Measurements from ENCODE around the gene C1QBP. TPM values are rescaled to one million over a fixed set of nuclear protein-coding genes. Genes with fewer than 3 reads are reported as not detected.

The C1QBP gene
- total RNA-seq (2014; rRNA removed) (303 and 308 TPM in 2 replicates), Bru-seq, nascent RNA (percentile 88 among the genes with signal in this experiment), BruChase-seq, experiment 1, labeled RNA remaining after a 6-hour chase (percentile 95 among the genes with signal in this experiment), BruChase-seq, experiment 2, labeled RNA remaining after a 2-hour chase (percentile 85 among the genes with signal in this experiment)
- long read RNA-seq, transcript C1QBP-201 (6 exons, 1,169 nt) = major isoform, 253 of 271 reads
- long read RNA-seq, partial matches to known transcripts = 1 of 271 reads
- long read RNA-seq, other reads (novel, unspliced or antisense) = 16 of 271 reads

- H3K4me1 ChIP-seq (ENCODE audit: insufficient read depth, low read length) = peaks cover 20% of the 10 kb centered on the region
- peak; percentile 94 for DNase-seq
- no peaks in the 10 kb centered on the region for H3F3A ChIP-seq (ENCODE audit: low read length, unreplicated experiment)
- H3K9ac ChIP-seq (ENCODE audit: low read length) = peak within 1 kb of the TSS; percentile 98
- peak within 1 kb of the TSS; percentile 96 for H3K4me2 ChIP-seq (ENCODE audit: low read length)
- peak; percentile 85 for TF ChIP-seq CTCF (conservative IDR thresholded peaks at IDR 0.05; ENCODE audit: low read depth, low read length)
- TF ChIP-seq EZH2phosphoT487 (IDR thresholded peaks at IDR 0.05; ENCODE audit: borderline replicate concordance, low read length) = no peak
- no peak for TF ChIP-seq EZH2 (IDR thresholded peaks at IDR 0.05; ENCODE audit: low read length, unreplicated experiment)
- peaks cover 28% of the 10 kb centered on the region for H3K36me3 ChIP-seq (ENCODE audit: low read depth, low read length)
- peak within 1 kb of the TSS; percentile 62 for H3K27ac ChIP-seq (ENCODE audit: low read length)
- CTCF ChIA-PET = interaction anchor here (0.5 to 1.7 kb wide), 12 partner anchors 15 to 1067 kb away, joined by 3 to 10 read pairs (median 4); partner anchors contain the start of genes DERL2, DHX33, NUP88 and RPAIN
- H3K79me2 ChIP-seq (ENCODE audit: low read length) = peaks cover 42% of the 10 kb centered on the region
- POLR2A ChIA-PET (ENCODE audit: unreplicated experiment) = interaction anchor here (0.6 to 1.5 kb wide), 3 partner anchors 19 to 39 kb away, joined by 3 to 5 read pairs (median 4); partner anchors contain the start of genes NUP88 and RPAIN
- peak; percentile 86 for ATAC-seq
- no peaks in the 10 kb centered on the region for H3K9me3 ChIP-seq (ENCODE audit: low read length)
- H2AFZ ChIP-seq (ENCODE audit: low read length) = peak within 1 kb of the TSS; percentile 94
- peak within 1 kb of the TSS; percentile 99 for H3K4me3 ChIP-seq (ENCODE audit: low read length)
- intact Hi-C loops (cut with micrococcal nuclease) = loop anchor here (1.0 kb wide), 1 partner anchor 17 kb away; no protein-coding TSS in a partner anchor
- no peaks in the 10 kb centered on the region for H3K9me2 ChIP-seq (replicated peaks; ENCODE audit: low read length)
- no peaks in the 10 kb centered on the region for H3K27me3 ChIP-seq (ENCODE audit: low read length)
- peaks cover 5% of the 10 kb centered on the region; the same call in 1 of the 2 replicates for H4K20me1 ChIP-seq (ENCODE audit: low read length)
- BruUV-seq (replicated peaks) = no TSS peak
Measured at GRCh38 chr17:5438716-5439445, at the start of gene C1QBP. Gene C1QBP, minus strand, starts transcription at chr17:5439155. Its CDS starts 82 bp downstream, at chr17:5439073.

- H4K20me1 ChIP-seq (ENCODE audit: low read length) = no peaks in the 10 kb centered on the region
- H3K4me2 ChIP-seq (ENCODE audit: low read length) = no peak overlapping the region
- no peak for ATAC-seq
- peaks cover 31% of the 10 kb centered on the region for H3K36me3 ChIP-seq (ENCODE audit: low read depth, low read length)
- H3K4me1 ChIP-seq (ENCODE audit: insufficient read depth, low read length) = peaks cover 11% of the 10 kb centered on the region
- intact Hi-C loops (cut with micrococcal nuclease) = no loop called here
- TF ChIP-seq EZH2 (IDR thresholded peaks at IDR 0.05; ENCODE audit: low read length, unreplicated experiment) = no peak
- TF ChIP-seq EZH2phosphoT487 (IDR thresholded peaks at IDR 0.05; ENCODE audit: borderline replicate concordance, low read length) = no peak
- TF ChIP-seq CTCF (conservative IDR thresholded peaks at IDR 0.05; ENCODE audit: low read depth, low read length) = no peak
- H3K9me2 ChIP-seq (replicated peaks; ENCODE audit: low read length) = no peaks in the 10 kb centered on the region
- peaks cover 54% of the 10 kb centered on the region for H3K79me2 ChIP-seq (ENCODE audit: low read length)
- H3K27ac ChIP-seq (ENCODE audit: low read length) = no peak overlapping the region
- BruUV-seq (replicated peaks) = no TSS peak
- DNase-seq = no peak
- H3F3A ChIP-seq (ENCODE audit: low read length, unreplicated experiment) = no peaks in the 10 kb centered on the region
- H3K9me3 ChIP-seq (ENCODE audit: low read length) = no peaks in the 10 kb centered on the region
- no peaks in the 10 kb centered on the region for H3K27me3 ChIP-seq (ENCODE audit: low read length)
- no peak overlapping the region for H2AFZ ChIP-seq (ENCODE audit: low read length)
- no peak overlapping the region for H3K9ac ChIP-seq (ENCODE audit: low read length)
- ChIA-PET CTCF (no interaction called here), POLR2A (ENCODE audit: unreplicated experiment) (no interaction called here)
- H3K4me3 ChIP-seq (ENCODE audit: low read length) = no peak overlapping the region
Measured at GRCh38 chr17:5488752-5489151, 49.8 kb upstream of the C1QBP start.
